WTC11 (cell line): ENCODE results near the gene CNPY1. TPM values are rescaled to one million over a fixed set of nuclear protein-coding genes. Genes with fewer than 3 reads are reported as not detected.

ENCODE experiments used
- ATAC-seq: fragments of 200-7000 bp; cut with Tn5 transposase; 2 replicates; pipeline ENCODE4 v1.10.0; 2021; ENCODE audit warnings: mild to moderate bottlenecking, moderate library complexity
- CTCF ChIA-PET: fragments of 300-600 bp; sonication (Branson Sonifier 250); formaldehyde crosslinking; loops from one replicate; lab custom pipeline; 2021; ENCODE audit warnings: antibody characterized with exemption; lab: Charles Lee
- POLR2A ChIA-PET: fragments of 350-600 bp; sonication (Branson Sonifier 250); formaldehyde crosslinking; loops from one replicate; lab custom pipeline; 2021; ENCODE audit warnings: antibody characterized with exemption; lab: Charles Lee
- DNase-seq: peaks from one replicate; pipeline ENCODE4 v3.0.0; 2021; ENCODE audit warnings: low spot score
- H3K27ac Mint-ChIP-seq: 2 replicates; pipeline ENCODE4 v1.8.0; 2021; ENCODE audit warnings: mixed read lengths
- H3K27me3 Mint-ChIP-seq: 2 replicates; pipeline ENCODE4 v1.8.0; 2021; ENCODE audit warnings: low read depth, mild to moderate bottlenecking, moderate library complexity, mixed read lengths
- H3K36me3 Mint-ChIP-seq: 2 replicates; pipeline ENCODE4 v1.8.0; 2021; ENCODE audit warnings: mixed read lengths
- H3K4me1 Mint-ChIP-seq: 2 replicates; pipeline ENCODE4 v1.8.0; 2022; ENCODE audit warnings: mixed read lengths
- H3K4me3 Mint-ChIP-seq: 2 replicates; pipeline ENCODE4 v1.8.0; 2021; ENCODE audit warnings: mild to moderate bottlenecking, moderate library complexity, mixed read lengths
- H3K9me3 Mint-ChIP-seq: 2 replicates; pipeline ENCODE4 v1.8.0; 2021; ENCODE audit warnings: mixed read lengths
- ATF3 ChIP-seq: sonication (generic); formaldehyde crosslinking; conservative IDR thresholded peaks from 2 replicates; pipeline ENCODE4 v1.8.1; 2022; ENCODE audit warnings: mild to moderate bottlenecking, missing genetic modification reagents
- CTCF ChIP-seq: fragments of 200-600 bp; IDR thresholded peaks from 2 replicates; pipeline ENCODE4 v1.8.0; 2022; ENCODE audit warnings: antibody characterized with exemption
- E2F1 ChIP-seq: sonication (generic); formaldehyde crosslinking; IDR thresholded peaks from 2 replicates; pipeline ENCODE4 v1.8.0; 2022; ENCODE audit warnings: mild to moderate bottlenecking, missing genetic modification reagents
- ETV6 ChIP-seq: sonication (generic); formaldehyde crosslinking; IDR thresholded peaks from 2 replicates; pipeline ENCODE4 v1.8.1; 2022; ENCODE audit warnings: mild to moderate bottlenecking, missing genetic modification reagents
- FOXJ3 ChIP-seq: sonication (generic); formaldehyde crosslinking; IDR thresholded peaks from 2 replicates; pipeline ENCODE4 v1.9.0; 2021; ENCODE audit warnings: missing genetic modification reagents, mild to moderate bottlenecking, borderline replicate concordance
- FOXP1 ChIP-seq: sonication (generic); formaldehyde crosslinking; IDR thresholded peaks from 2 replicates; pipeline ENCODE4 v1.8.0; 2022; ENCODE audit warnings: missing genetic modification reagents, mild to moderate bottlenecking, moderate library complexity, borderline replicate concordance
- GRHL2 ChIP-seq: fragments of 250-450 bp; sonication (Bioruptor Pico); IDR thresholded peaks from 2 replicates; pipeline ENCODE4 v1.8.0; 2022; ENCODE audit warnings: mild to moderate bottlenecking, moderate library complexity; ENCODE audit not compliant: insufficient replicate concordance, severe bottlenecking
- HMGA2 ChIP-seq: fragments of 250-450 bp; sonication (Bioruptor Pico); IDR thresholded peaks from 2 replicates; pipeline ENCODE4 v1.4.0; 2021; ENCODE audit warnings: mild to moderate bottlenecking, moderate library complexity
- IRF2 ChIP-seq: sonication (generic); formaldehyde crosslinking; IDR thresholded peaks from 2 replicates; pipeline ENCODE4 v1.8.0; 2022; ENCODE audit warnings: low read depth, missing genetic modification reagents, borderline replicate concordance
- KAT7 ChIP-seq: sonication (generic); formaldehyde crosslinking; IDR thresholded peaks from 2 replicates; pipeline ENCODE4 v1.8.1; 2023; ENCODE audit warnings: missing genetic modification reagents, mild to moderate bottlenecking, borderline replicate concordance
- MYBL2 ChIP-seq: sonication (generic); formaldehyde crosslinking; IDR thresholded peaks from 2 replicates; pipeline ENCODE4 v1.8.1; 2023; ENCODE audit warnings: mild to moderate bottlenecking, moderate library complexity, missing genetic modification reagents
- NFATC4 ChIP-seq: fragments of 250-450 bp; sonication (Bioruptor Pico); IDR thresholded peaks from 2 replicates; pipeline ENCODE4 v1.9.0; 2021; ENCODE audit warnings: mild to moderate bottlenecking
- NR1H2 ChIP-seq: sonication (generic); formaldehyde crosslinking; IDR thresholded peaks from 2 replicates; pipeline ENCODE4 v1.9.0; 2021; ENCODE audit warnings: mild to moderate bottlenecking, moderate library complexity, missing genetic modification reagents
- NR2C2 ChIP-seq: sonication (generic); formaldehyde crosslinking; IDR thresholded peaks from 2 replicates; pipeline ENCODE4 v1.8.0; 2022; ENCODE audit warnings: mild to moderate bottlenecking, missing genetic modification reagents
- PREB ChIP-seq: sonication (generic); formaldehyde crosslinking; IDR thresholded peaks from 2 replicates; pipeline ENCODE4 v1.8.1; 2022; ENCODE audit warnings: mild to moderate bottlenecking, missing genetic modification reagents, moderate library complexity, borderline replicate concordance
- ZBTB21 ChIP-seq: sonication (generic); formaldehyde crosslinking; IDR thresholded peaks from 2 replicates; pipeline ENCODE4 v1.8.1; 2023; ENCODE audit warnings: mild to moderate bottlenecking, missing genetic modification reagents, borderline replicate concordance
- ZNF317 ChIP-seq: sonication (generic); formaldehyde crosslinking; IDR thresholded peaks from 2 replicates; pipeline ENCODE4 v1.8.1; 2023; ENCODE audit warnings: low read depth, mild to moderate bottlenecking, moderate library complexity, missing genetic modification reagents, borderline replicate concordance
- ZNF532 ChIP-seq: fragments of 250-450 bp; sonication (Bioruptor Pico); IDR thresholded peaks from 2 replicates; pipeline ENCODE4 v1.9.0; 2021; ENCODE audit warnings: mild to moderate bottlenecking, borderline replicate concordance
- ZNF671 ChIP-seq: fragments of 250-450 bp; sonication (Bioruptor Pico); IDR thresholded peaks from 2 replicates; pipeline ENCODE4 v1.8.0; 2021; ENCODE audit warnings: mild to moderate bottlenecking
- total RNA-seq: library from RNA; stranded (reverse); gene quantifications from 3 replicates; pipeline ENCODE4 v1.2.3, GENCODE V29; 2021

The CNPY1 gene
- total RNA-seq, 1 experiment from 2014 or later, result 0.09 TPM

- no peak for TF ChIP-seq ZNF317 (CRISPR knock-in tag)
- TF ChIP-seq PREB, result no peak
- no peak for TF ChIP-seq NR2C2 (CRISPR knock-in tag)
- no peak for TF ChIP-seq FOXJ3 (CRISPR knock-in tag)
- TF ChIP-seq, all 79 proteins: peak for 0
Observed at GRCh38 chr7:155587486-155587885, 41.1 kb upstream of the CNPY1 start (continued).

- H3K27me3 Mint-ChIP-seq, result no peaks in the 10 kb centered on the region
- no peak for TF ChIP-seq NFATC4
- no peak for TF ChIP-seq HMGA2
- no peak for TF ChIP-seq NR1H2 (CRISPR knock-in tag)
- TF ChIP-seq, all 79 proteins: peak for 0
- CTCF ChIA-PET, result interaction anchor here (2.7 kb wide), 1 partner anchor 11 kb away, joined by 26 read pairs; no protein-coding TSS in a partner anchor
- ATAC-seq (no peak), DNase-seq (no peak)
- POLR2A ChIA-PET, result no interaction called here
- Mint-ChIP-seq H3K36me3 (no peaks in the 10 kb centered on the region), H3K27ac (no peak overlapping the region), H3K9me3 (no peaks in the 10 kb centered on the region), H3K4me1 (no peaks in the 10 kb centered on the region), H3K4me3 (no peak overlapping the region)
Observed at GRCh38 chr7:155586843-155587440, 40.6 kb upstream of the CNPY1 start.

GRCh38 chr7:155585951-155586350 is 39.6 kb upstream of the CNPY1 start:
- no peaks in the 10 kb centered on the region for H3K36me3 Mint-ChIP-seq
- ChIA-PET CTCF (interaction anchor here (0.6 to 2.7 kb wide), 2 partner anchors 12 to 136 kb away, joined by 3 to 26 read pairs; no protein-coding TSS in a partner anchor), POLR2A (no interaction called here)
- no peaks in the 10 kb centered on the region for H3K9me3 Mint-ChIP-seq
- no peak overlapping the region for H3K4me3 Mint-ChIP-seq
- H3K27me3 Mint-ChIP-seq, result no peaks in the 10 kb centered on the region
- no peak for DNase-seq
- no peak overlapping the region; the same call in 1 of the 2 replicates for H3K27ac Mint-ChIP-seq
- TF ChIP-seq GRHL2, result no peak
- no peak for TF ChIP-seq ZNF671
- TF ChIP-seq ZNF532 (CRISPR knock-in tag), result no peak
- TF ChIP-seq IRF2 (CRISPR knock-in tag), result no peak
- TF ChIP-seq ATF3 (CRISPR knock-in tag), result no peak
- TF ChIP-seq KAT7, result no peak
- TF ChIP-seq FOXP1 (CRISPR knock-in tag), result no peak
- TF ChIP-seq ZBTB21 (CRISPR knock-in tag), result no peak
- TF ChIP-seq NR2C2 (CRISPR knock-in tag), result no peak
- no peak for TF ChIP-seq NFATC4
- TF ChIP-seq ETV6 (CRISPR knock-in tag), result no peak
- TF ChIP-seq E2F1, result no peak
- TF ChIP-seq CTCF, result no peak
- no peak for TF ChIP-seq MYBL2 (CRISPR knock-in tag)
- TF ChIP-seq, all 79 proteins: peak for 0
- no peak for ATAC-seq
- H3K4me1 Mint-ChIP-seq, result no peaks in the 10 kb centered on the region
